Motor neuron (in vitro differentiated cells): ENCODE measurements around the gene TBCD. TPM values are rescaled to one million over a fixed set of nuclear protein-coding genes. Genes with fewer than 3 reads are reported as not detected.
"Not testable (repeated sequence)": the region's sequence is repeated elsewhere in the genome, so short reads cannot be mapped to it uniquely, and the experiment has no call there.

ENCODE experiments used
- ATAC-seq, 8 experiments: fragments of 200-7000 bp; cut with Tn5 transposase; replicated peaks in 6 of 8; 2 replicates each; pipeline ENCODE4 v1.8.0; 2021; ENCODE audit warnings: mild to moderate bottlenecking in 8 of 8, moderate library complexity in 8 of 8
- H3K27ac ChIP-seq, 2 donors: fragments of 250-450 bp; sonication (Bioruptor Pico); 2 replicates each; pipeline ENCODE4 v1.9.0; 2021; ENCODE audit warnings: antibody characterized with exemption in 2 of 2, mild to moderate bottlenecking in 2 of 2, moderate library complexity in 1 of 2
- H3K4me1 ChIP-seq, 2 donors: fragments of 250-450 bp; sonication (Bioruptor Pico); replicated peaks in 1 of 2; 2 replicates each; pipeline ENCODE4 v1.6.1; 2021; ENCODE audit warnings: antibody characterized with exemption in 2 of 2, mild to moderate bottlenecking in 2 of 2, moderate library complexity in 1 of 2
- H3K4me3 ChIP-seq, 5 donors: fragments of 250-450 bp; sonication (Bioruptor Pico); 2 replicates each; pipeline ENCODE4 v1.9.0; 2021; ENCODE audit warnings: antibody characterized with exemption in 5 of 5, mild to moderate bottlenecking in 5 of 5, moderate library complexity in 4 of 5
- WGBS, 10 experiments: fragments of 450-650 bp; shearing (Covaris generic); methylation state at CpG; one replicate each; pipeline ENCODE4 v1.0.0; 2022; 5-methylcytosine and 5-hydroxymethylcytosine counted together
- in situ Hi-C, 9 experiments: fragments of 400-800 bp; cut with MboI; loops; one replicate each; pipeline ENCODE4 v1.15.0; 2021; ENCODE audit warnings: low sequenced_read_pairs in 9 of 9, low pct_unique_long_range_greater_than_20kb in 2 of 9; ENCODE audit not compliant: unreplicated experiment in 9 of 9
- total RNA-seq, 8 experiments: library from RNA; unstranded; fragments of 300-600 nt; gene quantifications; 2 replicates each; pipeline versions ENCODE4 v1.2.3 to v1.2.4, GENCODE V29; 2022

TBCD gene
- total RNA-seq, 8 experiments from 2014 or later = 27.2 to 94.3 (median 47.2) TPM

GRCh38 chr17:82780195-82780594, 28.3 kb downstream of the TBCD start:
- in situ Hi-C loops = no loop called here
- whole genome bisulfite sequencing, 10 experiments = 50 to 100% (median 81%) methylated on average over 1 to 11 of the region's 12 CpGs; no CpG with 5 or more reads in 4 of the 10 experiments
- Histone ChIP-seq H3K4me1 (peaks cover 0 to 2% of the 10 kb centered on the region in 2 donors), H3K27ac (no peak overlapping the region), H3K4me3 (no peak overlapping the region)
- no peak for ATAC-seq

GRCh38 chr17:82780971-82781893, 29.4 kb downstream of the TBCD start:
- peak in 7 of 8 experiments; percentile 12 to 54 (median 49) for ATAC-seq
- no peak overlapping the region for H3K4me3 ChIP-seq
- H3K27ac ChIP-seq = no peak overlapping the region
- in situ Hi-C loops = no loop called here
- peaks cover 0 to 2% of the 10 kb centered on the region in 2 donors for H3K4me1 ChIP-seq
- WGBS, 10 experiments = 40 to 100% (median 88%) methylated on average over 1 to 11 of the region's 27 CpGs; no CpG with 5 or more reads in 6 of the 10 experiments

- ATAC-seq = peak; percentile 94 to 100 (median 99)
- in situ Hi-C loops = no loop called here
- H3K27ac ChIP-seq = no peak overlapping the region
- WGBS, 10 experiments = 0 to 80% (median 56%) methylated on average over 1 to 7 of the region's 8 CpGs; no CpG with 5 or more reads in 4 of the 10 experiments
- H3K4me3 ChIP-seq = no peak overlapping the region
- peaks cover 0 to 2% of the 10 kb centered on the region in 2 donors for H3K4me1 ChIP-seq
Observed at GRCh38 chr17:82781894-82782274, 30.0 kb downstream of the TBCD start.

- H3K27ac ChIP-seq = no peak overlapping the region
- 93 to 98% (median 97%) methylated on average over 6 to 13 of the region's 42 CpGs; no CpG with 5 or more reads in 3 of the 10 experiments for WGBS, 10 experiments
Observed at GRCh38 chr17:82782657-82783207, 30.9 kb downstream of the TBCD start.

GRCh38 chr17:82783498-82783897, 31.6 kb downstream of the TBCD start:
- peaks cover 0 to 2% of the 10 kb centered on the region in 2 donors for H3K4me1 ChIP-seq
- H3K27ac ChIP-seq = no peak overlapping the region
- in situ Hi-C loops = no loop called here
- WGBS, 10 experiments = 80 to 100% (median 96%) methylated on average over 1 to 13 of the region's 18 CpGs; no CpG with 5 or more reads in 1 of the 10 experiments
- ATAC-seq = no peak
- no peak overlapping the region for H3K4me3 ChIP-seq

More at GRCh38 chr17:82782657-82783207, 30.9 kb downstream of the TBCD start:
- no peak for ATAC-seq
- H3K4me3 ChIP-seq = no peak overlapping the region
- peaks cover 0 to 2% of the 10 kb centered on the region in 2 donors for H3K4me1 ChIP-seq
- in situ Hi-C loops = no loop called here

GRCh38 chr17:82785581-82785980, 33.7 kb downstream of the TBCD start:
- H3K27ac ChIP-seq, H3K4me1 ChIP-seq, H3K4me3 ChIP-seq, ATAC-seq, in situ Hi-C loops: not testable (repeated sequence)
- WGBS, 10 experiments = no CpG with 5 or more reads among the region's 16 CpGs

GRCh38 chr17:82786427-82786826, 34.6 kb downstream of the TBCD start:
- Histone ChIP-seq H3K4me1 (peaks cover 0 to 2% of the 10 kb centered on the region in 2 donors), H3K4me3 (no peak overlapping the region), H3K27ac (no peak overlapping the region)
- no peak for ATAC-seq
- WGBS, 10 experiments = 89 to 100% (median 93%) methylated on average over 3 to 5 of the region's 10 CpGs; no CpG with 5 or more reads in 7 of the 10 experiments
- in situ Hi-C loops = no loop called here

- 60 to 100% (median 85%) methylated on average over 1 to 15 of the region's 27 CpGs; no CpG with 5 or more reads in 3 of the 10 experiments for WGBS, 10 experiments
- H3K27ac ChIP-seq = no peak overlapping the region
- in situ Hi-C loops = no loop called here
- ATAC-seq = peak in 3 of 8 experiments; percentile 67 to 97 (median 72)
- H3K4me3 ChIP-seq = no peak overlapping the region
- no peaks in the 10 kb centered on the region for H3K4me1 ChIP-seq
Observed at GRCh38 chr17:82787081-82787848, 35.4 kb downstream of the TBCD start.

GRCh38 chr17:82788206-82789001, 36.5 kb downstream of the TBCD start:
- Histone ChIP-seq H3K4me1 (peaks cover 0 to 2% of the 10 kb centered on the region in 2 donors), H3K27ac (no peak overlapping the region), H3K4me3 (no peak overlapping the region)
- in situ Hi-C loops = no loop called here
- 87 to 98% (median 96%) methylated on average over 3 to 10 of the region's 18 CpGs; no CpG with 5 or more reads in 5 of the 10 experiments for WGBS, 10 experiments
- ATAC-seq = no peak

- WGBS, 10 experiments = 100% methylated on average over 2 to 6 of the region's 19 CpGs; no CpG with 5 or more reads in 6 of the 10 experiments
- Histone ChIP-seq H3K4me3 (no peak overlapping the region), H3K27ac (no peak overlapping the region), H3K4me1 (peaks cover 3 to 9% of the 10 kb centered on the region in 2 donors)
- peak in 2 of 8 experiments; percentile 31 to 32 for ATAC-seq
- in situ Hi-C loops = no loop called here
Observed at GRCh38 chr17:82789051-82789592, 37.3 kb downstream of the TBCD start.

GRCh38 chr17:82789806-82790205, 37.9 kb downstream of the TBCD start:
- no peak overlapping the region for H3K4me3 ChIP-seq
- in situ Hi-C loops = no loop called here
- peaks cover 4 to 16% of the 10 kb centered on the region in 2 donors for H3K4me1 ChIP-seq
- 92 to 100% (median 100%) methylated on average over 1 to 5 of the region's 18 CpGs; no CpG with 5 or more reads in 5 of the 10 experiments for WGBS, 10 experiments
- no peak for ATAC-seq
- H3K27ac ChIP-seq = no peak overlapping the region

GRCh38 chr17:82790391-82790790, 38.5 kb downstream of the TBCD start:
- WGBS, 10 experiments = 71 to 100% (median 91%) methylated on average over 1 to 5 of the region's 13 CpGs; no CpG with 5 or more reads in 6 of the 10 experiments
- no peak overlapping the region for H3K4me3 ChIP-seq
- no peak for ATAC-seq
- in situ Hi-C loops = no loop called here
- peaks cover 4 to 18% of the 10 kb centered on the region in 2 donors for H3K4me1 ChIP-seq
- no peak overlapping the region for H3K27ac ChIP-seq
